GM23338 (cell line): ENCODE measurements around the gene SIX5.

Source experiments
- CTCF ChIP-seq, 2 experiments: fragments of 200-600 bp in 1 of 2; sonication (generic) in 1 of 2; conservative IDR thresholded peaks; 2 replicates each; pipeline versions ENCODE4 v1.5.1 to v1.6.1; 2016 to 2017; ENCODE audit warnings: antibody characterized with exemption in 2 of 2, low read depth in 2 of 2, mild to moderate bottlenecking in 2 of 2, moderate library complexity in 1 of 2
- EZH2 ChIP-seq: fragments of 200-600 bp; sonication (generic); IDR thresholded peaks from one replicate; pipeline ENCODE4 v1.8.0; 2017; ENCODE audit warnings: antibody characterized with exemption, mild to moderate bottlenecking, low read depth; ENCODE audit not compliant: unreplicated experiment
- POLR2AphosphoS5 ChIP-seq: IDR thresholded peaks from 2 replicates; pipeline ENCODE4 v1.6.1; 2016; ENCODE audit warnings: antibody characterized with exemption, low read depth
- STAT1 ChIP-seq: IDR thresholded peaks from one replicate; pipeline ENCODE4 v1.6.1; 2016; ENCODE audit warnings: antibody characterized with exemption; ENCODE audit not compliant: unreplicated experiment
- ZNF331 ChIP-seq: fragments of 250-450 bp; sonication (Bioruptor Pico); IDR thresholded peaks from 2 replicates; pipeline ENCODE4 v1.5.0; 2020; ENCODE audit warnings: low read depth, mild to moderate bottlenecking, moderate library complexity

GRCh38 chr19:45770192-45771101 lies 1.4 kb upstream of the SIX5 start:
- TF ChIP-seq CTCF (conservative IDR thresholded peaks at IDR 0.05; ENCODE audit: low read depth in 2 of 2) = peak; percentile 68 to 79
- no peak for TF ChIP-seq EZH2
- TF ChIP-seq POLR2AphosphoS5 = peak; percentile 91
- TF ChIP-seq ZNF331 = no peak
- TF ChIP-seq STAT1 = no peak
